Stimulated activated naive CD4-positive, alpha-beta T cell (primary cell): ENCODE measurements around the gene TACR1.
"Not testable (repeated sequence)": the region's sequence is repeated elsewhere in the genome, so short reads cannot be mapped to it uniquely, and the experiment has no call there.

Experiments used
- DNase-seq, 6 experiments: peaks; one replicate each; lab custom pipeline; 2025; lab: John Stamatoyannopoulos, UW

TACR1 gene

DNA sequence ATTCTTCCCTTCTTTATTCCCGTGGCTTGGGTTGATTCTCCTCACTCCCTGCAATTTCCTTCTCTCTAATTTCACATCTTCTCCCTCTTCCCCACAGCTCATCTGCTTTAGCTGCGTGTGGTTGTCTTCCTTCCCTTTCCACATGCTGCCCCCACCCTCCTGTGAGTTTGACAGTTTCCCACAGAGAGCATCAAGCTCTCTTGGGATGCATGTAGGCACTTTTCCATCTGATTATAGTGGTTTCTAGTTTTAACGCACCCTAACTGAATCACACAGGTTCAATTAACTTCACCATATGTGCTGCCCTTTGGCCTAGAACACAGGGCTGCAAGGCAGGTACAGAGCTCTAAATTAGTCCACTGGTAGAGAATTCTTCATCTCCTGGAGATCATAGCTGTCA is 110.5 kb downstream of the TACR1 start:
- no peak for DNase-seq

DNA sequence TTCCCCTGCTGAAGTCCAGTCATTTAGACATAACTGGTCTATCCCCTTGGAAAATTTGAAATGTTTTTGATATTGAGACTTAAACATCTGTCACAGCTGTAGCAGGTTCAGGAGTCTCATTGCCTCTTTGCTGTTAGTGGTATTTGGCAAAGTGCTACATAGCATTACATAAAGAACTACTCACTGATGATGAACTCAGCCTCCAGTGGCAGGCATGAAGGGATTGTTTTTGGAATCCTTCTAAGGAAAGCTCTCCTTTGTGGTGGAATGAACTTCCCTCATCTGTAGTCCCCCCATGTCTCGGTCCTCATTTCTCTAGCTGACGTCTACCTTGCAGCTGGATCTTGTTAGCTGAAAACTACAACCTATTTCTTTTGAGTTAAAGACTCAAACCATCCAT is 111.6 kb downstream of the TACR1 start:
- DNase-seq = no peak

DNA sequence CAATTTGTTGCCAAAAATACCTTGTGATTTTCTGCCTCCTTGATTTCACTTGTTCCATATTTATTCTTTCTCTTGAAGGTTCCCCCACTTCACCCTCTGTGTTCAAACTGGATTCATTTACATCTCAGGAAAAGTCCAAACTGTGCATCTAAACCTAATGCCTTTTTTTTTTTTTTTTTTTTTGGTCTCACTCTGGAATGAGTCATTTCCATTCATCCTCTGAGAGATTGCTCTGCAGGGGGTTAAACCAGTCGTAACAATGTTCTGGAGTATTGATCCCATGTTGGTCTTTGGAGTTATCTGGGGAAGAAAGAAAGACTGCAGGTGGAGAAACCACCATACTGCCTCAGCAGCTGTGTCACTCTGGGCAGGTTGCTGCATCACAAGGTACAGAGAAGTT is 119.7 kb downstream of the TACR1 start:
- no peak for DNase-seq

DNA sequence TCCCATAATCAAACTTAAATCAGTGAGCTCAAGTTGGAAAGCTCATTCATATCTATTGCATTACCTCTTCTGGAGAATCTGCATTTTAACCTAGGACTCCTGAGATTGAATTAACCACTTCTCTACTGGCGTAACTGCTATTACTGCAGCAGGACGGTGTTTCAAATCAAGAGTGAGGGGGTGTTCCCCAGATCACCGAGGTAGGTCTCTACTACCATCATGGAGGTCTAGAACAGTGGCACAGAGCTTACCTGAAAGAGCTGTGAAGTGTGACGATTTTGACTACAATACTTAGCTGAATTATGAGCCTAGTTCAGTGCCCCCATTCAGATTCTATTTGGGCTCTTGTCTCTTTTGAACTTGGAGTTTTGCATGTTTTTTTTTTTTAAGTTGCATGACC is 121.4 kb downstream of the TACR1 start:
- no peak for DNase-seq

DNA sequence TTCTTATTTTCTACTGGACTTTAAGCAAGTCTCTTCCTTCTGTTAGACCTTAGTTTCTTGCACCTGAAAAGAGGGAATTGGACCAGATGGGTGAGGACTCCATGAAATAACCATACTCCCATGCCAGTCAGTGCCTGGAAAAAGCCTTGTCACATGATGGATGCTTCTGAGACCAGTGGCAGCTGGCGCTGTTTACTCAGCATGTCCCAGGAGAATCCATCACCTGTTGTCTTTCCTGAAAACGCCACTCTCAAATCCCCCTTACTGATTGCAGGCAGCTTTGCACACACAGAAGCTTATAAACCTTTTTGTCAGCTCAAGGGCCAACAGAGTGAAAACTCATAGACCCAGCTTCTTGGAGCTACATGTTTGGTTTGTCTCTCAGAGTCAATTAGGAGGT is 123.2 kb downstream of the TACR1 start:
- no peak for DNase-seq

DNA sequence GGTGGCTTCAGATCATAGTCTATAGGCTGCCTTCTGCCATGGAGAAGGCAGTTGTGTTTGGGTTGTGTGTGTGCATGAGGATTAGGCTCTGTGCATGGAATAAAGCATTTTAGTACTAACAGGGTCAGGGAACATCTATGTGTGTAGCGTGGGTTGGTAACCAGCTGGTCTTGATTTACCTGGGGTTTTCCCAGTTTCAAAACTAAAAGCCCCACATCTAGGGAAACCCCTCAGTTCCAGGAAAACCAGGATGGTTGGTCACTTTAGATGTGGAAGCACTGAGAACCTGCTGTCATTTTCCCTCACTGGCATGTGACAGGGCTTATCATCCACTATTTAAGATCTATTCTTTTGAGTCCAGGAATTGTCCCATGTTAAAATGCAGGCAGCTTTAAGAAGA is 124.6 kb downstream of the TACR1 start:
- no peak for DNase-seq

DNA sequence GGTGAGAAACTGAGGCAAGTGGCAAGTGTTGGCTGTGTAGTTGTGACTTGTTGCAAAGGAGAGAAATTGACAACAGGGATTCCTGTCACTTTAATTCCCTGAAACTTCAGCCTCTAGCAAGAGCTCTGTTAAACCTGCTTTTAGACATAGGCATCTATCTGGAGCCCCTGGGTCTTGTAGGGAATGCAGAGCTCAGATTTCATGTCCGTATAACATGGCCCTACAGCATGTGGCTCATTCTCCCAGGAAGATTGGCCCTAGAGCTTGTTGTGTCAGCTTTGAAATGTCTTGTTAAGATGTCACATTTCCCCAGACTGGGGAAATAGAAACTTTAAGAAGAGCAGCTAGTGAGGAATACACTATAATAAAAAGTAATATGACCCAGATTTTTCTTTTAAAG is 125.1 kb downstream of the TACR1 start:
- DNase-seq = no peak

DNA sequence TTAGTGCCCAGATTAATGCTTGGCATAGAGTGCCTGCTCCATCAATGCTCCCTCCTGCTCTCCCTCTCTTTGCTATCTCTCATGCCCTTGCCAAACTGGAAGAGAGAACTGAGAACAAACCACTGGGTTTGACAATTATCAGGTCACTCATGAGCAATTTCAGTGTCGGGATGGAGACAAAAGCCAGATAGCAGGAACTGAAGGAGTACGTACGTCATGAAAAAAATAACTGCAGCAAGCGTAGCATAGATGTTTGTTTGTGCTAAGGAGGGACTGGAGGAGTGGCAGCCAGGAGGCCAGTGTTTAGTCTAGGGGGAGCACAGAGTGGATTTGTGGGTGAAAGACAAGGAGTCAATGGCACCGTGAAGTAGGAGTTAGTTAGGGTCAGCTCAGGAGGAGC is 127.6 kb downstream of the TACR1 start:
- DNase-seq = no peak

DNA sequence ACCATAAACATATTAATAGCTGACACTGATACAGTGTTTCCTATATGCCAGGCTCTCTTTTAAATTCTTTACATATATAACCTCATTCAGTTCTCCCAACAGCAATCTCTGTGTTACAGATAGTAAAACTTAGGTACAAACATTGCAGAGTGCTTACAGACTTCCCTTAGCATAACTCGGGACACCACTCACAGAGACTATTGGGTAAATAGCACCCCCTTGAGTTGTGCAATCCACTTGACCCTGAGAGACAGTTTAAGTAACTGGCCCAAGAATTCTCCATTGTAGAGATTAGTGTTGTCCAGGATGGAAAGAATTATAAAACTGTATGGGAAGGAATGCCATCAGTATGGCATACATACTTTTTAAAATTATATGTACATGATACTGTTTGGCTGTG is 130.8 kb downstream of the TACR1 start:
- no peak for DNase-seq

DNA sequence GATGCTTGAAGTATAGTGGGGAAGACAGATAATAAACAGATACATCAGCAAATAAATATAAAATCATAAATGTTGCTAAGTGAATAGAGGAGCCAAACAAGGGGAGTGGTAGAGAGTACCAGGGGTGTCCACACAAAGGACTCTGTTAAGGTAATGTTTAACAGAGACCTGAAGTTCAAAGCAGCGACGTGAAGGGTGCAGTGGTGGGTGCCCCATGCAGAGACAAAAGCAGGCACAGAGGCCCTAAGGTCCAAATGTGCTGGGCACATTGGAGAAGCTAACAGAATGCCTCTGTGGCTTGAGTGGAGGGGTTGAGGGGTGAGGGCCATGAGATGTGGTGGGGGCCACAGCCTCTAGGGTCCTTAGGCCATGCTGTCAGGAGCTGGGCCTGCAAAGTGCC is 131.8 kb downstream of the TACR1 start:
- no peak for DNase-seq

DNA sequence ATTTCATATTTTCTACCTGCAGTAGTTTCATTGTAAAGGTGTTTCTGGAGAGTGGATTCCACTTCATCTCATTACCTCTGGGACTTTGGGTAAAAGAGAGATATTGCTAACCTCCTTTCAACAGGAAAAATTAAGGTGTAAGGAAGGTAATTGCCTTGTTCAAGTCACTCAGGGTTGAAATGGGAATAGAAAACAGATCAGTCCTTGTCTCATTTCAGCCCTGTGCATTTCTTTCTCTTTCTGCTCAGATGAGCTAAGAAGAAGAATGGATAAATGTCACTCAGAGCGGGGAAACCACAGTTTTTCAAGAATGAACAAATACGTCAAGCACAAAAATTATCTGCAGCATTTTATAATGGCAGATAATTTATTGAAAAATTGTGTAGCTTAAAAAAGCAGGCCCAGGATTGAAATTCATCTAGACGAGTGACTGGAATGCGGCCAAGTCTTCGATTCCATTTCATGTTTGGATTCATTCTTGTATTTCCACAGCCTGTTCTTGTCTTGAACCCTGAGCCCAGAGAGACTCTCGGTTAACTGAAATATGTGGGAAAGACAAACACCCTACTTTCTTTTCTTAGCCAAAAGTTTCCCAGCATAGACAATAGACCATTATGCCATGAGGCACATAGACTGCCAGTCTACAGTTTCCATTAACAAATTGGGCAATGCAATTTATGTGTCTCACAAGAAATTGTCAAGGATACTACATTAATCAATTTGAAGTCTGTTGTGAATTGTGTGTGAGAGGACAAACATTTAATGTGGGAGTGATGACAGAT is 133.0 kb downstream of the TACR1 start:
- DNase-seq = no peak

DNA sequence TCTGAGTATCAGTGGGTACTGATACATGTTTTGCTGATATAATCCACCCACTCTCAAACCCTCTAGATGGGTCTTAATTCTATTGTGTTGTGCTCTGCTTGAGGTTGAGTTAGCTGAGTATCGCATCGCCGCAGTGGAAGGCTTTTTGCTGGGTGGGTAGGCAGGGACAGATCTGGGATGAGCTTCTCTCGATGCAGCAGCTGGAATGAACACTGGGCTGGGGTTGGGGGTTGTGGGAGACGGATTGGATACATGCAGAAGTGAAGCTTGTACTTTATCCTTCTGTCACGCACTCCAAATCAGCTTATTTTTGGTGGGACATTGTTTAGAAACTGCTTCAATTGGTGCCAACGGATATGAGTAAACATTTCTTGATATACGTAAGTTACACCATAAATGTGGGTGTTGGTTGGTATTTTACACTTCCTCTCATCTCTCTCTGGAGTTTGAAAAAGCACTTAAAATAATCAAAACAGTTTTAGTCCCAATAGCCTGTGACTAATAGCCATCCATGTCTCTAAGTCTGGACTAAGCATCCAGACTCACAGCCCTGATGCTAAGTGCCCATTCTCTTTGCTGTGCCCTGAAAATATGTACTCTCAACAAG is 133.8 kb downstream of the TACR1 start:
- no peak for DNase-seq

DNA sequence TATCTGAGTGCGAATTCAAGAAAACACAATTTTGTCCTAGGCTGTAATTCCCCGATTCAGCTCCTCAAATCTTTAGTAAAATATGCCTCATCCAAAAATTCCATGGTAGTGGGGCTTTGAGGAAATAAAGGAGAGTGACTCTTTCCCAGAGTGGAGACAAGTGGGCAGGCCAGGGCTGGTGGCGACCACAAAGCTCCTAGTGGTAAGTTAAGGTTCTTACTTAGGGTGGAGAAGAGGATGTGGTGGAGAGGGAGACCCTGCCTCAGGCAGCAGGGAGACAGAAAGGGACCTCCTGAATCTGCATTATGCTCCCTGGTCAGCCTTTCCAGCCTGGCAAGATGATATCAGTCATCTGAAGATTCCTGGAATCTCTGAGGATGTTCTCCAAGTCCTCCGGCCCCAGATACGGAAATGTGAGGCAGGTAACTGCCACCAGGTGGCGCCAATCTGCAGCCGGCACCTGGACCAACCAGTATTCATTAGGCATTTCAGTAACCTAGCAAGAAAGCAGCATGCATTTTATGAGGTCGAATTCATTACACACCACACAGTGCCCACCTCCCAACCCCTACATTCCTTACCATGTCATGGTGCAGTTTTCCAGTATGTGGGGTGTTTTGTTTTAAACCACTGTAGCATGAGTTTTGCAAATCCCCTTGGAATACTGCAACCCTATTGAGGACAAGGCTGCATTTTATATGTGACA is 134.5 kb downstream of the TACR1 start:
- peak in 4 of 6 experiments; percentile 4 to 34 (median 19) for DNase-seq

DNA sequence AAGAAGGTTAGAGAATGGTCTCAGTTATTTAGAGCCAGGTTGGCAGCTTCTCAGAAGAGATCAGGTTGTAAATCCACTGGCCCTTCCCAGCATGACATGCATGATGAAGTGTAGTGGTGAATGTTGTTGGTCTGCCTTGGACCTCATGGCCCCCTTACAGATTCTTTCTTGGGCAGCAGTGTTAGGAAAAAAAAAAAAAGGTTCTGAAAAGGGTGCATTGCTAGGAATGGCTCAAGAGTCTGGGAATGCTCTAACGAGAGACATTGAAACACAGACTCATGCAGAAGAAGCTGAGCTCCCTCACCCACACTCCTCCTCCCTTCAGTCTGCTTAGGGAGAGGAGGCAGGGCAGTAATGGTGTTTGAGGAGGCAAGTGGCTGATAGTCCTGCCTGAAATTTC is 135.4 kb downstream of the TACR1 start:
- no peak for DNase-seq

DNA sequence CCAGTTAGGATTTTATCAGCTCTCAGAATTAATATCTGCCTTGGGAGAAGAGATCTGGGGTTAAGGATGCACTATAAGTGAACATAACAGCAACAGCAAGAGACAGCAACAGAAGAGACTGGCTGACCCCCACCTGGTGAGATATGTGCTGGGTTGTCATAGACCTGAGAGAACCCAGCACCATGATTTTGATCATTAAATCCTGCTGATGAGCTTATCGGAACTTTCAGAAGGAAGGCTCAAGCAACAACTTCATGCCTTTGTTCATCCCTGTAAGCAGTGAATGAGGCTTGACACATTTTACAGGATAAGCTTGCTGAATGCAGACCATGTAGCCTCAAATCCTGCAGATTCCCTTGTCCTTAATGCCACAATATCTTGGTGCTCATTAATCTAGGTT is 140.9 kb downstream of the TACR1 start:
- no peak for DNase-seq

DNA sequence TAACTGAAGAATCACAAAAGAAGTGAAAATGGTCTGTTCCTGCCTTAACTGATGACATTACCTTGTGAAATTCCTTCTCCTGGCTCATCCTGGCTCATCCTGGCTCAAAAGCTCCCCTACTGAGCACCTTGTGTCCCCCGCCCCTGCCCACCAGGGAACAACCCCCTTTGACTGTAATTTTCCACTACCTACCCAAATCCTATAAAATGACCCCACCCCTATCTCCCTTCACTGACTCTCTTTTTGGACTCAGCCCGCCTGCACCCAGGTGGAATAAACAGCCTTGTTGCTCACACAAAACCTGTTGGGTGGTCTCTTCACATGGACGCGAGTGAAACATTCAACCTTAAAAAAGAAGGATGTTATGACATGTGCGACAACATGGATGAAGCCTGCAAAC is 142.2 kb downstream of the TACR1 start:
- not testable (repeated sequence) for DNase-seq

DNA sequence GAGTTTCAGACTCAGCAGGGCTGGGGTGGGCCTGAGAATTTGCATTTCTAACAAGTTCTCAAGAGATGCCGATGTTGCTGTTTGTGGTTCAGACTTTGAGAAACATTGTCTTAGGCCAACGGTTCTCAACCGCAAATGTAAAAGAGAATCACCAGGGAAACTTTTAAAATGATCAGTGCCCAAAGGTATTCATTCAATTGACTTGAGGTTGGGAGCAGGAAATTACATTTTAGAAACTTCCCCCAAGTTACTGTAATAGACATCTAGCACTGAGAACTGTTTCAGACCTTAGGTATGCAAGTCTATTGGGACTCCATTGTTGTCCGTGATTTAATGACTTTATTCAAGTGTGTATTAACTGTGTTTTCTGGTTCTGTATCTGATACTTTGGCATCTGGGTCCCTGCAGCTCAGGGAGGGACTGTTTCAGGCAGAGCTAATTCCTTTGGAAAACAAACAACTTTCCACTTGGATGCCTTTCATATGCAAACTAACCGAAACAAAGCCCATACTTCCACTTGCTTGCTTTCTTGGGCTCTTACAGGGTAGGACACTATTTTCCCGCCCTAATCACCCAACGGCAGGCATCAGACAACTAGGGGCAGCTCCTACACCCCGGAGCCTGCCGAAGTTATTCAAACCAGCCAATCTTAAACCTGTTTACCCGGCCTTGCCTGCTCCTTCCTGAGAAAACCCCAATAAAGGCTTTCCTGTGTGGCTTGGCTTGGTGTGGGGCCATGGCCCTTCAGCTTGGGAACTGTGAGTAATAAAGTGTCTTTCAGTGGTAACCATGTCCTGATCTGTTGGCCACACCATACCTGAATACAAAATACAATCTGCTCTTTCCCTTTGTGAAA is 143.3 kb downstream of the TACR1 start:
- DNase-seq = no peak

DNA sequence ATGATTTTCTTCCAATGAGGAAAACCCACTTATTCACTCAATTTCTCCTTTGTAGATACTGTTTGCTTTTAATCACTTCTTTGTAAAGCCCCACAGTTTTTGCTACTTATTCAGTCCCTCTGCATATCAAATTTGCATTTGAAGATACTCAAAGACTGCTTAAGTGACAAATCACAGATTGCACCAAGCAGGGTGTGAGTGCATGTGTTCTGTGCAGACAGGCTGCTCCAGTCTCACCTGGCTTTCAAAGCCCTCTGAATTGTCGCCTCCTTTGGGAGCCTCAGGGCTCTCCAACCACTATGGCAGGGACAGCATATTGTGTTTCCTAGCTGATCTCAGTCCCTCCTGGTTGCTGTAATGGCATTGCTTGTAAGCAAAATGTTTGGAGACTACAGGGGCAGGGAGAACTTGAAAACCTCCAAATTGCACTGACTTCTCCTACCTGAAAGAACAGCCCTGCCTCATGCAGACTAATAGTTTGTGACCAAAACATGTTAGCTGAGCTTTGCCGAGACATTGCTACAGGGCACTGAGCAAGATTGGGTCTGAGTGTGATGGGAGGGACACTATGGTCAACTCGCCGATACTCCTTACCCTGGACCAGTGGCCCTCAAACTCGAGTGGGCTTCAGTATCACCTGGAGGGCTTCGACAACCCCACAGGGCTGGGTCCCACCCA is 144.0 kb downstream of the TACR1 start:
- DNase-seq = no peak

DNA sequence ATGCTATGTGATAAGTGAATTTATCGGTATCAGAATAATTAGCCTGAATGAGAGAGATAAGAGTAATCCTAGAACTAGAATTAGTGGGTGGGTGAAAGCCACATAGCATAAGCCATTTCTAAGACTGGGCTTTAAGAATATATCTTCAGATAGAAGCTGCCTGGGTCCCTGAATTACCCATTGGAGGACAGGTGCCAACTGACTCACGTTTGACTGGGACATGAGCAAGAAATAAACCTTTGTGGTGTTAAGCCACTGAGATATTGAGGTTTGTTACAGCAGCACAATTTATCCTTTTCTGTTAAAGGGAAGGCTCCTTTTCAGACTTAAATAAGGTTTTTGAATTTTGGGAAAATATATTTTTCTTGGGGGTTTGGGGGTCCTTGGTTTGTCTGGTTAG is 145.0 kb downstream of the TACR1 start:
- no peak for DNase-seq

DNA sequence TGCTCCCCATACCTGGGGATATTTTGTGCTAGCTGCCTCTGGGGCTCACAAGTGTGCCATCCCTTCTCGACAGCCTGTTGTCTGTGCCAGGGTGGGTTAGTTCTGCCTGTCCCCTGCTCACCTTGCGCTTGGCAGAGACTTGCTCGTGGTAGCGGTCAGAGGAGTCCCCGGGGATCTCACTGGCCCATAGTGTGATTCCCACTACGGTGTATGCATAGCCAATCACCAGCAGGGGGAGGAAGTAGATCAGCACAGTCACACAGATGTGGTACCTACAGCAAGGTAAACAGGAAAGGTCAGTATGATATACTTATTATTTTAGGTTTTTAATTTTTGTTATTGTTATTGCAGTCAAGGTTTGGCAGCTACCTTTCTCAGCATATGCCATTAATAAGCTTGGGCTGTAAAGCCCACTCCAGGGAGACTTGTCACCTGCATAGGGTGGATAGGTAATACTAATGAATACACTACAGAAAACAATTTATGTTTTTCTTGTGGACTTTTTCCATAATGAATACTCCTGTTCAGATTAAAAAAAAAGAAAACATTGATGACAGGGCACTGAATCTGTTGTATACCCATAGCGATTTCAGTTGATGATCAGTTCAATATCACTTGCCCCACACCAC is 145.7 kb downstream of the TACR1 start:
- no peak for DNase-seq

DNA sequence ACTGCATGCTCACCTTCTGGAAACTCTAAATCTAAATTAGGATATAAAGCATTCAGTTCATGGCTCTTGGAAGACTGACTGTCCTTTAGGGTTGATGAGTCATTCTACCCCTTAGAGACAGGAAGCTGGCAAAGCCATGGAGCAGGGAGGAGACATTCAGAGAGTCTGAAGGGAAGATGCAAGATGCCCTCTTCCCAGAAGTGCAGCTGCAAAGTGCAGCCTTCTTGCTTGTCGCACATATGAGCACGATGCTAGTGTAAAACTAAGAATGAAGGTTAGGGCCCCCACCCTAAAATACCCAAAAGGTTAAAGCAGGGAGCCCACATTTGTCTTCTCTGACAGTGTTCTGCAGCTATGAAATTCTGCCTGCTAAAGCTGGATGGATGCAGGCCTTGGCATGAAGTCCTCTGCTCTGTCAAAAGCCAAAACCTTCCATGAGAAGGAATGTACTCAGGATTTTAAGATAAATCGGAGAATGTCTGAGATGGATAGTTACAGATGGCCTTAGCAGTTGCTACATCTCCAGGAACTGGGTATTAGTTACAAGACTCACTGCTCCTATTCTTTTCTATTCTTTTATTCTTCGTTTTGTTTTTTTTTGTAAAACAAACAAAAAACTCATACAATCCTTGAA is 151.2 kb downstream of the TACR1 start:
- no peak for DNase-seq
